ENCODE measurements around the gene UNC13A. TPM values are rescaled to one million over a fixed set of nuclear protein-coding genes. Genes with fewer than 3 reads are reported as not detected.

UNC13A gene
- total RNA-seq, 4 donors from 2014 or later = 0.06 to 0.22 TPM; not detected in 2

DNA sequence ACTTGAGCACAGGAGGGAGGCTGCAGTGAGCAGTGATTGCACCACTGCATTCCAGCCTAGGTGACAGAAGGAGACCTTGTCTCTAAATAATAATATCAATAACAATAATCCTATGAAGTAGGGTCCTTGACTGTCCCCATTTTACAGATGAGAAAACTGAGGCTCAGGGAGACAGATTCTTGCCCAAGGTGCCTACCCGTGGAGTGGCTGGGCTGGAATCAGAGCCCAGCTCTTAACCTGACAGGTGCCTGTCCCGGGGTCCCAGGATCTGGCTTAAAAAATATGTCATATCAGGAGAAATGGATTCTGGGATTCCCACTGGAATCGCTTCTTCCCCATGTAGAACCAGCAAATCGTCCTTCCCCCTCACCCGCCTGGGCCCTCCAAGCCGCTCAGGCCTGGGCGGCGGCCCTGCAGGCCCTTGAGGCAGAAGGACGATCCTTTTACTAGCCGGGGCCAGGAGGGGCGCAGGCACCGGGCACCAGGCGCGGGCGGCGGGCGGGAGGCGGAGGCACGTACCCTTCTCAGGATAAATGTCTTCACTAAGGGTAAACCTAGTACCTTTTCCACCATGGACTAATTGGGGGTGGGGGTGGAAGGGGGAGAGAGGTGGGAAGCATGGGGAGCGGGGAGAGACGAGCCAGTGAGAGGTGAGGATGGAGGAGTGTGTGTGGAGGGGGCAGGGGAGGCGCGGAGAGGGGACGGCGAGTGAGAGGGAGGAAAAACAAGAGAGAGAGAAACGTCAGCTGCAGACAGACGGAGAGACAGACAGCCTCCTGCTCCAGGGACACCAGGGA, 72.1 kb downstream of the UNC13A start:
- WGBS, 2 donors = 25 to 29% methylated on average over 9 to 11 of the region's 27 CpGs
- H3K4me1 ChIP-seq = peaks cover 0 to 9% (median 4%) of the 10 kb centered on the region in 3 donors
- TF ChIP-seq POLR2A (IDR thresholded peaks at IDR 0.05) (no peak), CTCF (IDR thresholded peaks at IDR 0.05) (no peak)
- intact Hi-C loops (cut with DNase I) = no loop called here
- DNase-seq = no peak
- H3K4me3 ChIP-seq = peak overlapping the region in 1 of 4 donors; percentile 17
- H3K9me3 ChIP-seq = no peaks in the 10 kb centered on the region
- H3K27ac ChIP-seq = no peak overlapping the region
- peaks cover 0 to 75% (median 5%) of the 10 kb centered on the region in 4 donors for H3K27me3 ChIP-seq
- no peaks in the 10 kb centered on the region for H3K36me3 ChIP-seq

DNA sequence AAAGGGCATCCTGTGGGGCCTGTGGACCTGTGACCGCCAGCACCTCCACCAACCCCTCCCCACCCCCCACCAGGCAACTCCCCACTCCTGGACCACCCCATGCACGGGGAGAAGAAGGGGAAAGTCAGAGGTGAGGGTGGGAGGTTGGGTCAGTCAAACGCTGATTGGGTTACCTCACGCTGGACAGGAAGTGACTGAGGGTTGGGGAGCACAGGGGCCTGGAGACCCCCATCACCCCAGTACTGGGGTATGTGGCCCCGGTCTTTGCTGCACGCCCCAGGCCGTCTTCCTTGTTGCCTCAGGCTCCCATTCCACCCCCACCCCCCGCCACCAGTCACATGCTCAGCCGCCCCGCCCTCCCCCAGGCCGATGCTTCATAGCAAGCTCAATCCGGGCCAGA, 73.7 kb downstream of the UNC13A start:
- H3K4me1 ChIP-seq = peaks cover 0 to 9% (median 4%) of the 10 kb centered on the region in 3 donors
- intact Hi-C loops (cut with DNase I) = no loop called here
- H3K27me3 ChIP-seq = peaks cover 0 to 61% (median 5%) of the 10 kb centered on the region in 4 donors
- TF ChIP-seq POLR2A (IDR thresholded peaks at IDR 0.05) (no peak), CTCF (IDR thresholded peaks at IDR 0.05) (no peak)
- no peak for DNase-seq
- no peaks in the 10 kb centered on the region for H3K36me3 ChIP-seq
- H3K4me3 ChIP-seq = no peak overlapping the region
- no peak overlapping the region for H3K27ac ChIP-seq
- 60 to 73% methylated on average over 1 to 5 of the region's 12 CpGs for WGBS, 2 donors
- no peaks in the 10 kb centered on the region for H3K9me3 ChIP-seq

- H3K4me3 ChIP-seq = no peak overlapping the region
- H3K9me3 ChIP-seq = no peaks in the 10 kb centered on the region
- WGBS, 2 donors = 47 to 61% methylated on average over 4 of the region's 7 CpGs
- H3K36me3 ChIP-seq = no peaks in the 10 kb centered on the region
- peaks cover 0 to 8% (median 3%) of the 10 kb centered on the region in 3 donors for H3K4me1 ChIP-seq
- no peak for DNase-seq
- TF ChIP-seq POLR2A (IDR thresholded peaks at IDR 0.05) (no peak), CTCF (IDR thresholded peaks at IDR 0.05) (no peak)
- no peak overlapping the region for H3K27ac ChIP-seq
- intact Hi-C loops (cut with DNase I) = no loop called here
- peaks cover 0 to 46% (median 5%) of the 10 kb centered on the region in 4 donors for H3K27me3 ChIP-seq
These were observed 76.5 kb downstream of the UNC13A start for GRCh38 chr19:17611462-17612244.

DNA sequence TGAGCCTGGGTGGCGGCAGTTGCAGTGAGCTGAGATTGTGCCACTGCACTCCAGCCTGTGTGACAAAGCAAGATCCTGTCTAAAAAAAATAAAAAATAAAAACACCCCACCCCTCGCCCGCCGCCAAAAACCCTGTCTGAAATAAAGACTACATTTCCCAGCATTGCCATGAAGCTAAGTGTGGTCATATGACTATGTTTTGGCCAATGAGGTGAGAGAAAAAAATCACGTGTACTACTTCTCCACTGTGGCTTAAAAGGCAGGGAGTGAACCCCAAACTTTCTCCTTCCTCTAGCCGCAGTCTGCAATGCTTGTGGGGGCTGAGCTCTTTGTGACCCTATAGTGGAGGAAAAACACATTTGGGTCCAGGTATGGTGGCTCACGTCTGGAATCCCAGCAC, 77.8 kb downstream of the UNC13A start:
- H3K36me3 ChIP-seq = no peaks in the 10 kb centered on the region
- peaks cover 0 to 14% (median 11%) of the 10 kb centered on the region in 3 donors for H3K4me1 ChIP-seq
- H3K9me3 ChIP-seq = no peaks in the 10 kb centered on the region
- no peak overlapping the region for H3K27ac ChIP-seq
- no peak for DNase-seq
- no peak overlapping the region for H3K4me3 ChIP-seq
- TF ChIP-seq CTCF (IDR thresholded peaks at IDR 0.05) (no peak), POLR2A (IDR thresholded peaks at IDR 0.05) (no peak)
- peaks cover 0 to 46% (median 0%) of the 10 kb centered on the region in 4 donors for H3K27me3 ChIP-seq
- intact Hi-C loops (cut with DNase I) = no loop called here
- WGBS, 2 donors = 69% methylated on average over 7 of the region's 7 CpGs

- TF ChIP-seq POLR2A (IDR thresholded peaks at IDR 0.05) = no peak
- no peak for TF ChIP-seq CTCF (IDR thresholded peaks at IDR 0.05)
These were observed 80.2 kb downstream of the UNC13A start for GRCh38 chr19:17607936-17608335.

More at GRCh38 chr19:17607936-17608335, 80.2 kb downstream of the UNC13A start:
- Histone ChIP-seq H3K36me3 (no peaks in the 10 kb centered on the region), H3K27me3 (peaks cover 0 to 54% (median 0%) of the 10 kb centered on the region in 4 donors), H3K4me3 (no peak overlapping the region), H3K9me3 (no peaks in the 10 kb centered on the region), H3K27ac (no peak overlapping the region), H3K4me1 (peaks cover 0 to 15% (median 11%) of the 10 kb centered on the region in 3 donors)
- WGBS, 2 donors = 90 to 93% methylated on average over 9 of the region's 9 CpGs
- no peak for DNase-seq
- intact Hi-C loops (cut with DNase I) = no loop called here
